Naive thymus-derived CD8-positive, alpha-beta T cell (primary cell): ENCODE data around the gene FAM53B. TPM values are rescaled to one million over a fixed set of nuclear protein-coding genes. Genes with fewer than 3 reads are reported as not detected.
"Not testable (repeated sequence)": the region's sequence is repeated elsewhere in the genome, so short reads cannot be mapped to it uniquely, and the experiment has no call there.

ENCODE experiments used
- ATAC-seq, 2 donors: fragments of 150-1000 bp; cut with Tn5 transposase in 1 of 2; sonication (Bioruptor Pico), chemical (Tn5 transposase) in 1 of 2; 1 replicate in 1 of 2; 2 replicates in 1 of 2; pipeline ENCODE4 v1.10.0; 2021; ENCODE audit warnings: mild to moderate bottlenecking in 2 of 2, moderate library complexity in 2 of 2
- POLR2A ChIA-PET: fragments of 350-600 bp; sonication (Branson Sonifier 250); formaldehyde crosslinking; loops from one replicate; lab custom pipeline; 2021; ENCODE audit warnings: antibody characterized with exemption; lab: Charles Lee
- DNase-seq, 10 donors: peaks; one replicate each; pipeline versions ENCODE4 v3.0.0 to v3.0.0-alpha.2; 2020 to 2022
- H3K27ac Mint-ChIP-seq, 10 donors: one replicate each; pipeline ENCODE4 v1.8.0; 2020 to 2022; ENCODE audit warnings: mild to moderate bottlenecking in 10 of 10, mixed read lengths in 10 of 10, moderate library complexity in 4 of 10, inconsistent platforms in 1 of 10
- H3K27me3 Mint-ChIP-seq, 5 donors: one replicate each; pipeline ENCODE4 v1.8.0; 2021 to 2022; ENCODE audit warnings: mixed read lengths in 5 of 5
- H3K36me3 Mint-ChIP-seq, 3 donors: one replicate each; pipeline ENCODE4 v1.8.0; 2020 to 2022; ENCODE audit warnings: mixed read lengths in 3 of 3, mild to moderate bottlenecking in 2 of 3, inconsistent platforms in 1 of 3
- H3K4me1 Mint-ChIP-seq, 4 donors: one replicate each; pipeline ENCODE4 v1.8.0; 2021 to 2022; ENCODE audit warnings: mixed read lengths in 4 of 4
- H3K4me3 Mint-ChIP-seq, 10 donors: one replicate each; pipeline ENCODE4 v1.8.0; 2020 to 2022; ENCODE audit warnings: mild to moderate bottlenecking in 10 of 10, mixed read lengths in 10 of 10, moderate library complexity in 6 of 10, inconsistent platforms in 1 of 10
- H3K9me3 Mint-ChIP-seq, 9 donors: one replicate each; pipeline ENCODE4 v1.8.0; 2020 to 2022; ENCODE audit warnings: mixed read lengths in 9 of 9, mild to moderate bottlenecking in 3 of 9, inconsistent platforms in 1 of 9, moderate library complexity in 1 of 9
- polyA plus RNA-seq, 3 donors: library from polyadenylated mRNA; unstranded; fragments of 300-500 nt; fragmentation: Illumina TruSeq; gene quantifications; one replicate each; pipeline ENCODE4 v1.2.3, GENCODE V29; 2021
- total RNA-seq, 8 experiments: library from RNA in 2 of 8; stranded (reverse) in 2 of 8; gene quantifications; one replicate each; pipeline ENCODE4 v1.2.3 and lab custom pipeline; 2021 to 2026

The FAM53B gene
- total and polyA plus RNA-seq, 5 experiments from 2014 or later, result 2.4 to 23.2 (median 15.1) TPM

GRCh38 chr10:124618470-124619073 is 125.6 kb downstream of the FAM53B start:
- ATAC-seq (peak in 1 of 2 donors; percentile 26), DNase-seq (no peak)
- peak overlapping the region in 8 of 10 donors; percentile 32 to 72 (median 48) for H3K4me3 Mint-ChIP-seq
- H3K4me1 Mint-ChIP-seq, result peaks cover 15 to 73% (median 34%) of the 10 kb centered on the region in 4 donors
- H3K36me3 Mint-ChIP-seq, result peaks cover 0 to 4% (median 1%) of the 10 kb centered on the region in 3 donors
- no peaks in the 10 kb centered on the region for H3K27me3 Mint-ChIP-seq
- peak overlapping the region; percentile 63 to 94 (median 88) for H3K27ac Mint-ChIP-seq
- no peaks in the 10 kb centered on the region for H3K9me3 Mint-ChIP-seq
- POLR2A ChIA-PET, result interaction anchor here (0.6 to 2.0 kb wide), 10 partner anchors 9 to 123 kb away, joined by 3 to 7 read pairs (median 4); no protein-coding TSS in a partner anchor

- POLR2A ChIA-PET, result no interaction called here
- Mint-ChIP-seq H3K4me1 (peaks cover 19 to 80% (median 44%) of the 10 kb centered on the region in 4 donors), H3K36me3 (peaks cover 0 to 3% (median 0%) of the 10 kb centered on the region in 3 donors), H3K27me3 (no peaks in the 10 kb centered on the region), H3K4me3 (peak overlapping the region in 1 of 10 donors; percentile 22), H3K27ac (peak overlapping the region in 7 of 10 donors; percentile 44 to 91 (median 66)), H3K9me3 (no peaks in the 10 kb centered on the region)
- ATAC-seq (no peak), DNase-seq (no peak)
These were observed 127.4 kb downstream of the FAM53B start for GRCh38 chr10:124616836-124617130.

GRCh38 chr10:124616040-124616835 is 127.9 kb downstream of the FAM53B start:
- peaks cover 0 to 3% (median 0%) of the 10 kb centered on the region in 3 donors for H3K36me3 Mint-ChIP-seq
- peak overlapping the region in 2 of 10 donors; percentile 26 to 45 for H3K4me3 Mint-ChIP-seq
- H3K4me1 Mint-ChIP-seq, result peaks cover 21 to 80% (median 50%) of the 10 kb centered on the region in 4 donors
- H3K27ac Mint-ChIP-seq, result peak overlapping the region in 6 of 10 donors; percentile 44 to 91 (median 56)
- no peak for ATAC-seq
- POLR2A ChIA-PET, result no interaction called here
- H3K9me3 Mint-ChIP-seq, result no peaks in the 10 kb centered on the region
- peak in 1 of 10 donors; percentile 25 for DNase-seq
- no peaks in the 10 kb centered on the region for H3K27me3 Mint-ChIP-seq

GRCh38 chr10:124615259-124615658 is 128.9 kb downstream of the FAM53B start:
- Mint-ChIP-seq H3K4me3 (no peak overlapping the region), H3K36me3 (peaks cover 0 to 3% (median 0%) of the 10 kb centered on the region in 3 donors), H3K4me1 (peaks cover 21 to 75% (median 51%) of the 10 kb centered on the region in 4 donors), H3K27ac (peak overlapping the region in 5 of 10 donors; percentile 35 to 91 (median 57)), H3K27me3 (no peaks in the 10 kb centered on the region), H3K9me3 (no peaks in the 10 kb centered on the region)
- POLR2A ChIA-PET, result no interaction called here
- ATAC-seq (no peak), DNase-seq (no peak)

- Mint-ChIP-seq H3K36me3 (peaks cover 0 to 3% (median 0%) of the 10 kb centered on the region in 3 donors), H3K4me1 (peaks cover 15 to 71% (median 45%) of the 10 kb centered on the region in 4 donors), H3K27ac (peak overlapping the region in 8 of 10 donors; percentile 63 to 92 (median 78)), H3K4me3 (peak overlapping the region in 2 of 10 donors; percentile 14 to 67), H3K27me3 (no peaks in the 10 kb centered on the region), H3K9me3 (no peaks in the 10 kb centered on the region)
- ATAC-seq, result no peak
- DNase-seq, result no peak
- POLR2A ChIA-PET, result interaction anchor here (1.0 to 1.4 kb wide), 2 partner anchors 12 to 61 kb away, joined by 3 to 4 read pairs; no protein-coding TSS in a partner anchor
These were observed 130.0 kb downstream of the FAM53B start for GRCh38 chr10:124614003-124614659.

- peaks cover 0 to 1% (median 0%) of the 10 kb centered on the region in 3 donors for H3K36me3 Mint-ChIP-seq
- H3K4me1 Mint-ChIP-seq, result peaks cover 11 to 60% (median 34%) of the 10 kb centered on the region in 4 donors
- POLR2A ChIA-PET, result interaction anchor here (0.6 to 1.4 kb wide), 5 partner anchors 37 to 100 kb away, joined by 3 to 4 read pairs (median 3); no protein-coding TSS in a partner anchor
- H3K9me3 Mint-ChIP-seq, result no peaks in the 10 kb centered on the region
- peak overlapping the region in 9 of 10 donors; percentile 72 to 98 (median 90) for H3K27ac Mint-ChIP-seq
- H3K4me3 Mint-ChIP-seq, result peak overlapping the region in 7 of 10 donors; percentile 7 to 72 (median 61)
- DNase-seq (peak in 1 of 10 donors; percentile 27), ATAC-seq (peak; percentile 50 to 58)
- no peaks in the 10 kb centered on the region for H3K27me3 Mint-ChIP-seq
These were observed 131.3 kb downstream of the FAM53B start for GRCh38 chr10:124612611-124613498.

GRCh38 chr10:124611738-124612137 is 132.4 kb downstream of the FAM53B start:
- H3K9me3 Mint-ChIP-seq, result no peaks in the 10 kb centered on the region
- no peaks in the 10 kb centered on the region for H3K36me3 Mint-ChIP-seq
- peak; percentile 61 to 78 for ATAC-seq
- H3K27me3 Mint-ChIP-seq, result no peaks in the 10 kb centered on the region
- DNase-seq, result peak in 7 of 10 donors; percentile 9 to 64 (median 42)
- peak overlapping the region; percentile 72 to 98 (median 90) for H3K27ac Mint-ChIP-seq
- POLR2A ChIA-PET, result interaction anchor here (0.8 to 1.2 kb wide), 4 partner anchors 8 to 131 kb away, joined by 3 to 4 read pairs (median 3); no protein-coding TSS in a partner anchor
- peaks cover 8 to 54% (median 28%) of the 10 kb centered on the region in 4 donors for H3K4me1 Mint-ChIP-seq
- peak overlapping the region; percentile 20 to 81 (median 59) for H3K4me3 Mint-ChIP-seq

GRCh38 chr10:124610851-124611250 is 133.3 kb downstream of the FAM53B start:
- Mint-ChIP-seq H3K4me1 (peaks cover 8 to 50% (median 28%) of the 10 kb centered on the region in 4 donors), H3K4me3 (peak overlapping the region in 3 of 10 donors; percentile 30 to 57 (median 51)), H3K27ac (peak overlapping the region in 5 of 10 donors; percentile 69 to 92 (median 88))
- not testable (repeated sequence) for H3K9me3 Mint-ChIP-seq, H3K27me3 Mint-ChIP-seq, DNase-seq, H3K36me3 Mint-ChIP-seq, ATAC-seq
- POLR2A ChIA-PET, result interaction anchor here (1.2 kb wide), 1 partner anchor 47 kb away, joined by 3 read pairs; no protein-coding TSS in a partner anchor

- H3K36me3 Mint-ChIP-seq, POLR2A ChIA-PET, H3K27me3 Mint-ChIP-seq, H3K9me3 Mint-ChIP-seq, DNase-seq, ATAC-seq: not testable (repeated sequence)
- Mint-ChIP-seq H3K4me1 (peaks cover 10 to 50% (median 32%) of the 10 kb centered on the region in 4 donors), H3K4me3 (peak overlapping the region in 1 of 10 donors; percentile 36), H3K27ac (peak overlapping the region in 7 of 10 donors; percentile 37 to 73 (median 58))
These were observed 134.0 kb downstream of the FAM53B start for GRCh38 chr10:124610186-124610585.

GRCh38 chr10:124609698-124610097 is 134.5 kb downstream of the FAM53B start:
- POLR2A ChIA-PET, result no interaction called here
- peak overlapping the region in 3 of 10 donors; percentile 26 to 54 (median 36) for H3K4me3 Mint-ChIP-seq
- ATAC-seq (no peak), DNase-seq (no peak)
- H3K27ac Mint-ChIP-seq, result peak overlapping the region in 8 of 10 donors; percentile 37 to 73 (median 56)
- no peaks in the 10 kb centered on the region for H3K27me3 Mint-ChIP-seq
- H3K36me3 Mint-ChIP-seq, result peaks cover 0 to 2% (median 0%) of the 10 kb centered on the region in 3 donors
- H3K4me1 Mint-ChIP-seq, result peaks cover 10 to 47% (median 32%) of the 10 kb centered on the region in 4 donors
- no peaks in the 10 kb centered on the region for H3K9me3 Mint-ChIP-seq

- POLR2A ChIA-PET, result no interaction called here
- H3K36me3 Mint-ChIP-seq, result peaks cover 0 to 2% (median 0%) of the 10 kb centered on the region in 3 donors
- no peaks in the 10 kb centered on the region for H3K9me3 Mint-ChIP-seq
- ATAC-seq (no peak), DNase-seq (no peak)
- peaks cover 9 to 47% (median 31%) of the 10 kb centered on the region in 4 donors for H3K4me1 Mint-ChIP-seq
- no peaks in the 10 kb centered on the region for H3K27me3 Mint-ChIP-seq
- H3K27ac Mint-ChIP-seq, result peak overlapping the region in 1 of 10 donors; percentile 67
- H3K4me3 Mint-ChIP-seq, result no peak overlapping the region
These were observed 136.0 kb downstream of the FAM53B start for GRCh38 chr10:124608093-124608721.
